Heart right ventricle (tissue), 16 donors: ENCODE measurements around the gene KDM8. TPM values are rescaled to one million over a fixed set of nuclear protein-coding genes. Genes with fewer than 3 reads are reported as not detected.

Experiments used
- ATAC-seq, 8 donors: fragments of 200-7000 bp; cut with Tn5 transposase; one replicate each; pipeline ENCODE4 v1.9.1; 2020; ENCODE audit warnings: mild to moderate bottlenecking in 8 of 8, moderate library complexity in 8 of 8, moderate number of reproducible peaks in 1 of 8
- DNase-seq, 2 donors: peaks; one replicate each; pipeline ENCODE4 v3.0.0-alpha.2; 2020
- H3K27ac ChIP-seq, 10 donors: fragments of 200-600 bp; sonication (generic) in 2 of 10; one replicate each; pipeline versions ENCODE4 v1.5.0 to v1.8.0; 2020 to 2022; ENCODE audit warnings: mild to moderate bottlenecking in 3 of 10
- H3K27me3 ChIP-seq, 7 donors: fragments of 200-600 bp; one replicate each; pipeline ENCODE4 v1.8.0; 2021 to 2022; ENCODE audit warnings: mild to moderate bottlenecking in 2 of 7
- H3K36me3 ChIP-seq, 9 donors: fragments of 200-600 bp; sonication (generic) in 1 of 9; one replicate each; pipeline versions ENCODE4 v1.5.0 to v1.8.0; 2020 to 2022; ENCODE audit warnings: mild to moderate bottlenecking in 2 of 9
- H3K4me1 ChIP-seq, 9 donors: fragments of 200-600 bp; sonication (generic) in 1 of 9; one replicate each; pipeline versions ENCODE4 v1.5.0 to v1.8.0; 2020 to 2022; ENCODE audit warnings: mild to moderate bottlenecking in 4 of 9
- H3K4me3 ChIP-seq, 10 donors: fragments of 200-600 bp; sonication (generic) in 2 of 10; one replicate each; pipeline versions ENCODE4 v1.5.0 to v1.8.0; 2020 to 2022; ENCODE audit warnings: mild to moderate bottlenecking in 7 of 10, moderate library complexity in 2 of 10
- H3K9me3 ChIP-seq, 11 donors: fragments of 200-600 bp in 10 of 11; sonication (generic) in 2 of 11; one replicate each; pipeline versions ENCODE4 v1.5.0 to v1.8.0; 2013 to 2022; ENCODE audit warnings: mild to moderate bottlenecking in 2 of 11, control low read depth in 1 of 11, moderate library complexity in 1 of 11
- WGBS, 2 donors: extraction: QIAGEN DNeasy Blood & Tissue Kit; methylation state at CpG; one replicate each; pipeline ENCODE4 v1.1.7; 2013; ENCODE audit warnings: inconsistent platforms in 1 of 2; 5-methylcytosine and 5-hydroxymethylcytosine counted together
- intact Hi-C, 10 donors: fragments of 100-400 bp; cut with DNase I; formaldehyde crosslinking; loops; one replicate each; pipeline versions ENCODE4 v1.11.1 to v1.14.2; 2022
- polyA plus RNA-seq, 2 donors: library from polyadenylated mRNA; stranded (reverse); fragments of 200-250 nt; gene quantifications; one replicate each; pipeline ENCODE4 v1.2.3, GENCODE V29; 2013
- total RNA-seq, 10 donors: library from RNA; stranded (reverse); fragmentation: NEBNext Ultra II Directional in 3 of 10; extraction: Animal tissue kit (Norgen Biotek cat#: 25700) in 3 of 10; gene quantifications; one replicate each; pipeline versions ENCODE4 v1.2.1 to v1.2.4, GENCODE V29; 2021 to 2023
- TF ChIP-seq, protein P1 (sequence below), 9 donors: fragments of 200-600 bp; sonication (generic) in 2 of 9; IDR thresholded peaks; one replicate each; pipeline versions ENCODE4 v1.5.0 to v1.8.0; 2021 to 2022; ENCODE audit warnings: antibody characterized with exemption in 9 of 9, mild to moderate bottlenecking in 5 of 9, moderate library complexity in 1 of 9
- donor health status: Arrhythmogenic right ventricular cardiomyopathy.
- donor health status: ischemic (EF 13 %, LVEDD 7.1; RV severe dilation, severe dysfunction).
- donor health status: healthy with polysubstance abuse.
- donor health status: DM: no; HTN: yes; CAD: no.
- donor health status: DM: no; HTN: no; CAD: no.
- donor health status: ischemic (EF 25% LVEDD 6.9; RV normal size, moderate dysfunction).
- donor health status: ischemic (EF 25% LVEDD 5.7; RV mildly dilated, moderate dysfunction).
- donor health status: healthy.
- donor health status: DM: yes; HTN: yes; CAD: no.
- donor health status: Ischemic cardiomyopathy.
- donor health status: ischemic (EF 35%, LVEDD 5.7; RV mildly dilated, moderate dysfunction).
- donor health status: nonischemic (EF 11% LVEDD 7.7; RV severe dilation, severe dysfunction).
- donor health status: DM: yes; HTN: yes; CAD: no.
- donor health status: PGD.
- donor health status: ischemic (EF 29% LVEDD 5.4; RV normal size, mild dysfunction).
- donor health status: nonischemic (EF 23%, LVEDD 6.1; RV moderate dilation, normal function).

KDM8 gene
- total and polyA plus RNA-seq, 12 donors, result 1.5 to 5.8 (median 3.3) TPM

GRCh38 chr16:27220120-27220519 lies 16.8 kb downstream of the KDM8 start:
- TF ChIP-seq, protein P1, sequence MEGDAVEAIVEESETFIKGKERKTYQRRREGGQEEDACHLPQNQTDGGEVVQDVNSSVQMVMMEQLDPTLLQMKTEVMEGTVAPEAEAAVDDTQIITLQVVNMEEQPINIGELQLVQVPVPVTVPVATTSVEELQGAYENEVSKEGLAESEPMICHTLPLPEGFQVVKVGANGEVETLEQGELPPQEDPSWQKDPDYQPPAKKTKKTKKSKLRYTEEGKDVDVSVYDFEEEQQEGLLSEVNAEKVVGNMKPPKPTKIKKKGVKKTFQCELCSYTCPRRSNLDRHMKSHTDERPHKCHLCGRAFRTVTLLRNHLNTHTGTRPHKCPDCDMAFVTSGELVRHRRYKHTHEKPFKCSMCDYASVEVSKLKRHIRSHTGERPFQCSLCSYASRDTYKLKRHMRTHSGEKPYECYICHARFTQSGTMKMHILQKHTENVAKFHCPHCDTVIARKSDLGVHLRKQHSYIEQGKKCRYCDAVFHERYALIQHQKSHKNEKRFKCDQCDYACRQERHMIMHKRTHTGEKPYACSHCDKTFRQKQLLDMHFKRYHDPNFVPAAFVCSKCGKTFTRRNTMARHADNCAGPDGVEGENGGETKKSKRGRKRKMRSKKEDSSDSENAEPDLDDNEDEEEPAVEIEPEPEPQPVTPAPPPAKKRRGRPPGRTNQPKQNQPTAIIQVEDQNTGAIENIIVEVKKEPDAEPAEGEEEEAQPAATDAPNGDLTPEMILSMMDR (IDR thresholded peaks at IDR 0.05), result no peak
- Histone ChIP-seq H3K27ac (no peak overlapping the region), H3K27me3 (no peaks in the 10 kb centered on the region), H3K36me3 (peaks cover 0 to 53% (median 7%) of the 10 kb centered on the region in 9 donors), H3K9me3 (no peaks in the 10 kb centered on the region), H3K4me3 (no peak overlapping the region), H3K4me1 (peaks cover 7 to 26% (median 17%) of the 10 kb centered on the region in 9 donors)
- intact Hi-C loops, result no loop called here
- DNase-seq, result no peak
- WGBS, 2 donors, result 93 to 94% methylated on average over 9 of the region's 9 CpGs
- ATAC-seq, result no peak

- intact Hi-C loops, result no loop called here
- TF ChIP-seq, protein P1 (IDR thresholded peaks at IDR 0.05), result no peak
Observed at GRCh38 chr16:27220527-27220926, 17.2 kb downstream of the KDM8 start.

GRCh38 chr16:27220991-27221390 lies 17.7 kb downstream of the KDM8 start:
- Histone ChIP-seq H3K36me3 (peaks cover 0 to 53% (median 7%) of the 10 kb centered on the region in 9 donors), H3K27ac (peak overlapping the region in 2 of 10 donors; percentile 78 to 83), H3K4me1 (peaks cover 7 to 26% (median 17%) of the 10 kb centered on the region in 9 donors), H3K27me3 (no peaks in the 10 kb centered on the region), H3K9me3 (no peaks in the 10 kb centered on the region), H3K4me3 (no peak overlapping the region)
- DNase-seq, result no peak
- WGBS, 2 donors, result 94 to 96% methylated on average over 16 of the region's 16 CpGs
- intact Hi-C loops, result no loop called here
- ATAC-seq, result no peak
- TF ChIP-seq, protein P1 (IDR thresholded peaks at IDR 0.05), result no peak

More at GRCh38 chr16:27220527-27220926, 17.2 kb downstream of the KDM8 start:
- DNase-seq, result no peak
- Histone ChIP-seq H3K27me3 (no peaks in the 10 kb centered on the region), H3K4me3 (no peak overlapping the region), H3K4me1 (peaks cover 7 to 26% (median 17%) of the 10 kb centered on the region in 9 donors), H3K27ac (no peak overlapping the region), H3K9me3 (no peaks in the 10 kb centered on the region), H3K36me3 (peaks cover 0 to 53% (median 7%) of the 10 kb centered on the region in 9 donors)
- 91% methylated on average over 8 of the region's 8 CpGs for WGBS, 2 donors
- no peak for ATAC-seq

DNA sequence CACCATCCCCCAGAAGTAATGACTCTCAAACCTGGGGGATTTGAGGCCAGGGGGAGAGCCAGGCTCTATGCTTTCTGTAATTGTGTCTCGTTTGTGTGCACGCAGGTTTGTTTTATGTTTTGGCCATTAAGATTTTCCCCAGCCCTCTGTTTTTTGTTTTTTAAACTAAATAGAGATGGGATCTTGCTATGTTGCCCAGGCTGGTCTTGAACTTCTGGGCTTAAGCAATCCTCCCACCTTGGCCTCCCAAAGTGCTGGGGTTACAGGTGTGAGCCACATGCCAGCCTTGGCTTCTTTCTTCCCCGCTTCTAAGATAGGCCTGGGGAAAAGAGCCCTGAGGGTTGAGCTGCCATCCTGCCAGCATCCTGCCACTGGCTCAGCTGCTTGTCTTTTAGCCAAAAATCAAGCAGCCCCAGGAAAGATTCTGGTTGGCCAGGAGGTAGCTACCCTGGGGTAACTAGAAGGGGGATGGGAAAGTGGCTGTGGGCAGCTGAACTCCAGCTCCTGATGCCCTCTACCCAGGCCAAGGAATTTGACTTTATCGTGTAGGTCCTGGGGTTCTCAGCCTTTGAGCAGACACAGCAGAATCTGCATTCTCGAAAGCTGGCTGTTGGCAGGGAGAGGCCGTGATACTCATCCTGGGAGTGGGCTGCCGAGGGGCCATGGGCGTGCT lies 18.4 kb downstream of the KDM8 start:
- H3K36me3 ChIP-seq, result peaks cover 0 to 60% (median 7%) of the 10 kb centered on the region in 9 donors
- H3K9me3 ChIP-seq, result no peaks in the 10 kb centered on the region
- peaks cover 7 to 26% (median 17%) of the 10 kb centered on the region in 9 donors for H3K4me1 ChIP-seq
- peak in 6 of 8 donors; percentile 4 to 52 (median 32) for ATAC-seq
- intact Hi-C loops, result no loop called here
- 53 to 61% methylated on average over 8 of the region's 8 CpGs for WGBS, 2 donors
- DNase-seq, result no peak
- H3K27ac ChIP-seq, result peak overlapping the region in 9 of 10 donors; percentile 59 to 83 (median 72)
- H3K27me3 ChIP-seq, result no peaks in the 10 kb centered on the region
- TF ChIP-seq, protein P1 (IDR thresholded peaks at IDR 0.05), result no peak
- no peak overlapping the region for H3K4me3 ChIP-seq
